ENCODE results near the gene SH3TC2. TPM values are rescaled to one million over a fixed set of nuclear protein-coding genes. Genes with fewer than 3 reads are reported as not detected.

Gene SH3TC2
- total RNA-seq, 4 donors from 2014 or later, result 0.10 to 0.41 (median 0.20) TPM; not detected in 1

DNA sequence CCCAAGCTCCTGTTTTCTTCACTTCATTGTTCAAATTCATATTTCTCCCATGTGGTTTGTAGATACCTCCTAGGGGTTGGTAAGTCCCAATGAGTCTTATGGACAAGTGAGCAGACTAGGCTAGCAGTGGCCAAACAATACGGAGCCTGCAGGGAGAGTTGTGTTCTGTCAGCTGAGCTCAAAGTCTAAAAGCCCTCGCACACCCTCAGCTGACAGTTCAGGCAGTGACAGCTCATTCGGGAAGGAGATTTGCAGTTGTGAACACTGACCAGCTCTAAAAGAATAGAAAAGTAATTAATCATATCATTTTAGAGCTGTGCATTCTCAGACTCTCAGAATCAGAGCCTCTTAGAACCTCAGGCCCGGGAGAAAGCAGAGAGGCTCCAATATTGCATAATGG, 95.1 kb downstream of the SH3TC2 start:
- Histone ChIP-seq H3K9me3 (no peaks in the 10 kb centered on the region), H3K4me3 (no peak overlapping the region), H3K27ac (peak overlapping the region; percentile 90 to 96 (median 93)), H3K4me1 (peaks cover 63 to 75% of the 10 kb centered on the region in 2 donors), H3K36me3 (no peaks in the 10 kb centered on the region), H3K27me3 (no peaks in the 10 kb centered on the region)
- intact Hi-C loops (cut with DNase I; ENCODE audit: low total_unique reads) (loop anchor here (2.0 to 5.0 kb wide), 3 partner anchors 31 to 210 kb away; no protein-coding TSS in a partner anchor), in situ Hi-C loops (cut with MboI; ENCODE audit: low sequenced_read_pairs in 4 of 4) (no loop called here)
- TF ChIP-seq, protein P1, sequence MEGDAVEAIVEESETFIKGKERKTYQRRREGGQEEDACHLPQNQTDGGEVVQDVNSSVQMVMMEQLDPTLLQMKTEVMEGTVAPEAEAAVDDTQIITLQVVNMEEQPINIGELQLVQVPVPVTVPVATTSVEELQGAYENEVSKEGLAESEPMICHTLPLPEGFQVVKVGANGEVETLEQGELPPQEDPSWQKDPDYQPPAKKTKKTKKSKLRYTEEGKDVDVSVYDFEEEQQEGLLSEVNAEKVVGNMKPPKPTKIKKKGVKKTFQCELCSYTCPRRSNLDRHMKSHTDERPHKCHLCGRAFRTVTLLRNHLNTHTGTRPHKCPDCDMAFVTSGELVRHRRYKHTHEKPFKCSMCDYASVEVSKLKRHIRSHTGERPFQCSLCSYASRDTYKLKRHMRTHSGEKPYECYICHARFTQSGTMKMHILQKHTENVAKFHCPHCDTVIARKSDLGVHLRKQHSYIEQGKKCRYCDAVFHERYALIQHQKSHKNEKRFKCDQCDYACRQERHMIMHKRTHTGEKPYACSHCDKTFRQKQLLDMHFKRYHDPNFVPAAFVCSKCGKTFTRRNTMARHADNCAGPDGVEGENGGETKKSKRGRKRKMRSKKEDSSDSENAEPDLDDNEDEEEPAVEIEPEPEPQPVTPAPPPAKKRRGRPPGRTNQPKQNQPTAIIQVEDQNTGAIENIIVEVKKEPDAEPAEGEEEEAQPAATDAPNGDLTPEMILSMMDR (IDR thresholded peaks at IDR 0.05 in 4 of 5, conservative IDR thresholded peaks at IDR 0.05 in 1 of 5), result no peak
- peak; percentile 28 to 32 for TF ChIP-seq POLR2A (IDR thresholded peaks at IDR 0.05)
- ATAC-seq (no peak), DNase-seq (peak in 1 of 2 donors; percentile 56)

DNA sequence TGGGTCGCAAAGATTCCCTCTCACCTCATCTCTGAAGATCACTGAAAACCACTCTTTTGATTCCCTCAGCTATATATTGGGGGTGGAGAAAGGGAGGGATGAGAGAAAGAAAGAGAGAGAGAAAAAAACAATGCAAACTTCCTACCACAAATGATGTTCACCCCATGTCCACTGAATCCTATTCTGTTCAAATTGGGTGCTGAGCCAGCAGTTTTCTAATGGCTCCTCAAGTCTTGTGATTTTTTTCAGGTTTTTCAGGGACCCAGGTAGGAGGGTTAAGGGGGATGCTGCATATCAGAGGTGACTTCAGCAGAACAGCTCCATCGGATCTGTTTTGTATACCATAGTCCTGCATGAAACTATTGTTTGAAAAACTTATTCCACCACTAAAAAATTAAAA, 95.9 kb downstream of the SH3TC2 start:
- DNase-seq (no peak), ATAC-seq (no peak)
- in situ Hi-C loops (cut with MboI; ENCODE audit: low sequenced_read_pairs in 4 of 4), result no loop called here
- Histone ChIP-seq H3K4me3 (no peak overlapping the region), H3K9me3 (no peaks in the 10 kb centered on the region), H3K27me3 (no peaks in the 10 kb centered on the region), H3K36me3 (no peaks in the 10 kb centered on the region), H3K4me1 (peaks cover 54 to 69% of the 10 kb centered on the region in 2 donors), H3K27ac (peak overlapping the region; percentile 90 to 96 (median 93))
- intact Hi-C loops (cut with DNase I; ENCODE audit: low total_unique reads), result loop anchor here (1.0 to 5.0 kb wide), 4 partner anchors 17 to 210 kb away; no protein-coding TSS in a partner anchor
- TF ChIP-seq POLR2A (IDR thresholded peaks at IDR 0.05), result no peak

DNA sequence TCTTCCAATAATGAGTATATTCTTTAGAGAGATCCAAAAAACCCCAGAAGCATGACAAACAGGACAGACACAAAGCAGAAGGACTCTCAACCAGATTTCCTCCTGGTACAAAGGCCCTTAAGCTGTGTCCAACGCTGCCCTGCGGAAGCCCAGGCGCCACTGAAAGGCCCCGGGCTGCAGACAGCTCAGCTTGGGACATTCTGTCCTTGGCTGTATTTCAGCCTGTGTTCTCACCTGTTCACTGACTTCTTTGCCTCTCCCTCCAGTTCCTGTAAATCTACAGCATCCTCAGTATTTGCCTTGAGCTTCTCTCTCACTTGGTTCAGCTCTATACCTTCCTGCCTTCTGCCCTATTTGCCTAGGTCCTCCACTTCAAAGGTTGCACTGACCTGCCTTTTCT, 96.5 kb downstream of the SH3TC2 start:
- TF ChIP-seq POLR2A (IDR thresholded peaks at IDR 0.05), result peak in 1 of 2 donors; percentile 26
- TF ChIP-seq, protein P1 (IDR thresholded peaks at IDR 0.05 in 4 of 5, conservative IDR thresholded peaks at IDR 0.05 in 1 of 5), result no peak
- intact Hi-C loops (cut with DNase I; ENCODE audit: low total_unique reads), result loop anchor here (1.0 to 5.0 kb wide), 4 partner anchors 16 to 211 kb away; no protein-coding TSS in a partner anchor
- no peaks in the 10 kb centered on the region for H3K27me3 ChIP-seq
- H3K36me3 ChIP-seq, result no peaks in the 10 kb centered on the region
- H3K4me3 ChIP-seq, result no peak overlapping the region
- H3K9me3 ChIP-seq, result no peaks in the 10 kb centered on the region
- in situ Hi-C loops (cut with MboI; ENCODE audit: low sequenced_read_pairs in 4 of 4), result no loop called here
- peak overlapping the region; percentile 90 to 96 (median 93) for H3K27ac ChIP-seq
- peaks cover 50 to 68% of the 10 kb centered on the region in 2 donors for H3K4me1 ChIP-seq
- ATAC-seq (peak; percentile 61 to 69), DNase-seq (peak; percentile 74 to 85)

DNA sequence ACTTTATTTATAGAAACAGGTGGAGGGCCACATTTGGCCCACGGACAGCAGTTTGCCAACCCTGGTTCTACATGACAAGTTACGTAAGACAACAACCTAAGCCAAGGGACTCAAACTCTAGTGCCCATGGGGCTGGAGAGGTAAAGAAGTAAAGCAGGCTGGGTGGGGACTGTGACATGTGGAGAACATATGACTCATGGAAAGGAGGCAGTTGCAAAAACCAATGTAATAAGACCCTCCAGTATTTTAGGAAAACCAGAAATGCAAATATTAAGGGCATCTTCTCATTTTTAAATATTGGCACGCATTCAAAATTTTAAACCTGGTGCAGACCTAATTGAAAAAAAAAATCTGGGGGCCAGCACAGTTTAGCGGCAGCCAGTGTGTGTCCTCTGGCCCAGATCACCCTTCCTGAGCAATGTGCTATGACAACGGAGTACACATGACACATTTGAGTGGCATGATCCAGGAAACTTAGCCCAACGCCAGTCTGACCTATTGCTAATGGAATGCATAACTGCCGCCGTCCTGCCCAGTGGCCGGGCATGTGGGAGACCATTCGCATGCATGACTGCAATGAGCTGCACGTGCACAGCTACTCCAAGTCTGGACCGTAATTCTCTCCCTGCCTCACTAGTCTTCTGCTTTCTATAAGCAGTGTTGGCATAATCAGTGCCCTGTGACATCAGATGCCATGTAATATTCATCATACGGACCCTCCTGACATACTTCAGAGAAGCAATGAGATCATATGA, 97.2 kb downstream of the SH3TC2 start:
- Histone ChIP-seq H3K4me1 (peaks cover 44 to 61% of the 10 kb centered on the region in 2 donors), H3K9me3 (no peaks in the 10 kb centered on the region), H3K36me3 (no peaks in the 10 kb centered on the region), H3K27me3 (no peaks in the 10 kb centered on the region), H3K4me3 (no peak overlapping the region), H3K27ac (peak overlapping the region; percentile 90 to 96 (median 93))
- intact Hi-C loops (cut with DNase I; ENCODE audit: low total_unique reads), result loop anchor here (1.0 to 5.0 kb wide), 5 partner anchors 15 to 212 kb away; partner anchors contain the start of gene ADRB2
- DNase-seq (peak; percentile 96 to 98), ATAC-seq (peak; percentile 86 to 90)
- TF ChIP-seq, protein P1 (IDR thresholded peaks at IDR 0.05 in 4 of 5, conservative IDR thresholded peaks at IDR 0.05 in 1 of 5), result peak in 1 of 5 experiments; percentile 21
- TF ChIP-seq POLR2A (IDR thresholded peaks at IDR 0.05), result peak in 1 of 2 donors; percentile 35
- in situ Hi-C loops (cut with MboI; ENCODE audit: low sequenced_read_pairs in 4 of 4), result no loop called here

DNA sequence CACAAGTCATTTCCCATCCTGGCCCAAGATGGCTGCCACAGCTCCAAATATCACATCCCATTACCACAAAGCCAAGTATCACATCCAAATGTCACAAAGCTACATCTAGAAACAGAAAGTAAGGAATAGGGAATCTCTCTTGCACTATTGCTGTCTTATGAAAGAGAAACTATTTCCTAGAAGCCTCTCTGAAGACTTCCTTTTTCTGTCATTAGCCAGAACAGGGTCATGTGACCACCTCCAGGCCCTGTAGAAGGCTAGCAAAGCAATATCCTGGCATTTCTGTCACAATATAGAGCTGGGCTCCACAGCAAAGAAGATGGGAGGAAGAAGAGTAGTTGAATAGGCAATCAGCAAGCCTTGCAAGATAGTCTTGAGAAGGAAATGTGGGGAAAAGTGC, 99.2 kb downstream of the SH3TC2 start:
- Histone ChIP-seq H3K36me3 (no peaks in the 10 kb centered on the region), H3K4me3 (no peak overlapping the region), H3K9me3 (no peaks in the 10 kb centered on the region), H3K27me3 (no peaks in the 10 kb centered on the region), H3K4me1 (peaks cover 24 to 41% of the 10 kb centered on the region in 2 donors), H3K27ac (peak overlapping the region; percentile 90 to 96 (median 93))
- intact Hi-C loops (cut with DNase I; ENCODE audit: low total_unique reads) (no loop called here), in situ Hi-C loops (cut with MboI; ENCODE audit: low sequenced_read_pairs in 4 of 4) (no loop called here)
- ATAC-seq (no peak), DNase-seq (no peak)
- TF ChIP-seq POLR2A (IDR thresholded peaks at IDR 0.05), result no peak
- TF ChIP-seq, protein P1 (IDR thresholded peaks at IDR 0.05 in 4 of 5, conservative IDR thresholded peaks at IDR 0.05 in 1 of 5), result no peak
